Body of pancreas (tissue), 4 donors: ENCODE results near the gene PTPN7. TPM values are rescaled to one million over a fixed set of nuclear protein-coding genes. Genes with fewer than 3 reads are reported as not detected.

Experiments used
- ATAC-seq: fragments of 150-250 bp; one replicate; pipeline ENCODE4 v1.9.1; 2016
- DNase-seq, 4 donors: peaks; one replicate each; pipeline ENCODE4 v3.0.0-alpha.2; 2019
- H3K27ac ChIP-seq, 4 donors: fragments of 200-600 bp; sonication (generic); 1 replicate in 3 of 4; 2 replicates in 1 of 4; pipeline versions ENCODE4 v1.5.1 to v1.6.1; 2016 to 2019; ENCODE audit warnings: mild to moderate bottlenecking in 1 of 4, mixed read lengths in 1 of 4, moderate library complexity in 1 of 4
- H3K27me3 ChIP-seq, 2 donors: fragments of 200-600 bp; sonication (generic); one replicate each; pipeline ENCODE4 v1.6.0; 2016; ENCODE audit warnings: mild to moderate bottlenecking in 1 of 2
- H3K36me3 ChIP-seq, 2 donors: fragments of 200-600 bp; sonication (generic); replicated peaks in 1 of 2; 2 replicates each; pipeline ENCODE4 v1.5.1; 2016; ENCODE audit warnings: low read depth in 2 of 2; ENCODE audit not compliant: insufficient read depth in 1 of 2
- H3K4me1 ChIP-seq: fragments of 200-600 bp; sonication (generic); one replicate; pipeline ENCODE4 v1.6.0; 2016
- H3K4me3 ChIP-seq, 2 donors: fragments of 200-600 bp; sonication (generic); 1 replicate in 1 of 2; 2 replicates in 1 of 2; pipeline ENCODE4 v1.5.1; 2016 to 2019
- H3K9me3 ChIP-seq, 3 donors: fragments of 200-600 bp; sonication (generic); 1 replicate in 2 of 3; 2 replicates in 1 of 3; pipeline ENCODE4 v1.5.1; 2016
- POLR2A ChIP-seq, 3 donors: fragments of 450-650 bp; IDR thresholded peaks; one replicate each; pipeline ENCODE4 v1.6.1; 2016; ENCODE audit warnings: antibody characterized with exemption in 3 of 3, mild to moderate bottlenecking in 2 of 3
- WGBS, 2 donors: methylation state at CpG; one replicate each; pipeline ENCODE4 v1.1.5; 2017; 5-methylcytosine and 5-hydroxymethylcytosine counted together
- intact Hi-C: fragments of 100-400 bp; cut with DNase I; formaldehyde crosslinking; loops from one replicate; pipeline ENCODE4 v1.15.1; 2023
- total RNA-seq, 2 donors: library from RNA; depleted of rRNA; stranded (reverse); fragments of >200 nt; gene quantifications; one replicate each; pipeline ENCODE4 v1.1.0, GENCODE V29; 2016
- TF ChIP-seq, protein P1 (sequence below), 7 experiments: fragments of 450-650 bp in 4 of 7; fragments of 200-600 bp in 3 of 7; sonication (generic) in 3 of 7; IDR thresholded peaks; one replicate each; pipeline ENCODE4 v1.5.1; 2016 to 2019; ENCODE audit warnings: antibody characterized with exemption in 7 of 7

The PTPN7 gene
- total RNA-seq, 2 donors from 2014 or later, result 1.6 to 3.6 TPM

DNA sequence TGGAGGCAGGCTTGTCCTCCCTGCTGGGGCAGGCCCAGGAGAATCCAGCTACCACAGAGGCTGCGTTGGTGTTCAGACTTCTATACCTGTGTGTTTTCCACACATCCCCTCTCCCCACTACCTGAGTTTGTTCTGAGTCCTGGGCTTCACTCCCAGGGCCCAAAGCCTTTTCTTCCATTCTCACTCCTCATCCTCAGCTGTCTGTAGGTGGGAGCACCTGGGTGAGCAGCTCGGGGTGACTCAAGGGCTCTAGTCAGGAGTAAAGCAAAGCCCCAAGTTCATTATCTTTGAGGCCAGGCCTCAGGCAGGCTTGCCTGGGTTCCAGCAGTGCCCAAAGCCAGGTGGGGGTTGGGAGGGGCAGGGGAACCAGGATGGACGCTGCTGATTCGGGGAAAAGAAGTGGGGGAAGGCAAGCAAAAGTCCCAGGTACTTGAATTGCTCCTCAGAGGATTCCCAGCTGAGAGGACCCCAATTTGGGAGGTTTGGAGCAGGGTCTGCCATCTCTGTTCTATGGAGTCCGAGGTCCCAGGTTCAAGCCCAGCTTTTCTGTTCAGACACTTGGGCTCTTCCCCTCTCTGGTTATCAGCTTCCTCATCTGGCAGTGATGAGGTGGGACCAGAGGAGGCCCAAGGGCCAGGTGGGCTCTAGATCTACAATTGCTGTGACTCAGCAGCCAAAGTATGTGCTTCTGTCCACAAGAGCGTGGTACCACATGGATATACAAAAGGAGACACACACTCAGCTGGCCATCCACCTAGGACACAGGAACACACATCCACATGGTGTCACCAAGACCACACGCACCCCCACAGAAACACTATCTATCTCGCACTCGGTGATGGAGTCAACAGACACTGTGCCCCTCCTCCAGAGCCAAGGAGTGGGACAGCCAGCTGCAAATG lies 5.8 kb upstream of the PTPN7 start:
- DNase-seq, result no peak
- no peak overlapping the region for H3K27ac ChIP-seq
- intact Hi-C loops, result no loop called here

DNA sequence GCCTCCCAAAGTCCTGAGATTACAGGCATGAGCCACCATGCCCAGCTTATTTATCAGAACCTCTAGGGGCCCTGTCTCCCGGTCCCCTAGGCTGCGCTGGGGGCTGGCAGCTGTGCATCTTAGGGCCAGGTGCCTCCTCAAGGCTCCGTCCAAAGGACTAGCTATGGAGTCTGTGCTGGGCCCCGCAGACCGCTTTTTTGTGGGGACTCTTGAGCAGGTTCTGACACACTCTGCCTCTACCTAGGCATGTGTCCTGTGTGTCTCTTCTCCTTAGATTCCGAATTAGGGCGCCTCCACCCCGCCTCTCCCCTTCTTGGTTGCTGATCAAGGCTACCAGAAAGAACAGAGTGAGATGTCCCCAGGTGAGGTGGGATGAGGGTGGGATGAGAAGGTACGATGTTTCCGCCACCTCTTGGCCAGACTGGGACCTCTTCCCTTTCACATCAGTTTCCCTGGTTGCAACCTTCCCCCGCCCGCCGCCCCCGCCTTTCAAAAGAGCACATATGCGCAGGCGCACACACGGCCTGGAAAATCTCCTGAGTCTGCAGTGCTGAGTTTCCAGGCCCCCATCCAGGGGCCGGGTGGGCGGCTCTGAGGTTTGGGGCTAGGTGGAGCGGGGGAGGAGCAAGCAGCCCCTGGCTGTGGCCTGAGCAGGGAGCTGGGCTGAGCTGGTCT lies 5.0 kb upstream of the PTPN7 start:
- no peak for DNase-seq
- H3K27ac ChIP-seq, result no peak overlapping the region
- H3K9me3 ChIP-seq, result no peaks in the 10 kb centered on the region
- no peak for ATAC-seq
- no peaks in the 10 kb centered on the region for H3K36me3 ChIP-seq
- H3K4me1 ChIP-seq, result no peaks in the 10 kb centered on the region
- no peaks in the 10 kb centered on the region for H3K27me3 ChIP-seq
- H3K4me3 ChIP-seq, result no peak overlapping the region
- 83 to 88% methylated on average over 17 to 20 of the region's 20 CpGs for WGBS, 2 donors
- intact Hi-C loops, result no loop called here
- TF ChIP-seq, protein P1, sequence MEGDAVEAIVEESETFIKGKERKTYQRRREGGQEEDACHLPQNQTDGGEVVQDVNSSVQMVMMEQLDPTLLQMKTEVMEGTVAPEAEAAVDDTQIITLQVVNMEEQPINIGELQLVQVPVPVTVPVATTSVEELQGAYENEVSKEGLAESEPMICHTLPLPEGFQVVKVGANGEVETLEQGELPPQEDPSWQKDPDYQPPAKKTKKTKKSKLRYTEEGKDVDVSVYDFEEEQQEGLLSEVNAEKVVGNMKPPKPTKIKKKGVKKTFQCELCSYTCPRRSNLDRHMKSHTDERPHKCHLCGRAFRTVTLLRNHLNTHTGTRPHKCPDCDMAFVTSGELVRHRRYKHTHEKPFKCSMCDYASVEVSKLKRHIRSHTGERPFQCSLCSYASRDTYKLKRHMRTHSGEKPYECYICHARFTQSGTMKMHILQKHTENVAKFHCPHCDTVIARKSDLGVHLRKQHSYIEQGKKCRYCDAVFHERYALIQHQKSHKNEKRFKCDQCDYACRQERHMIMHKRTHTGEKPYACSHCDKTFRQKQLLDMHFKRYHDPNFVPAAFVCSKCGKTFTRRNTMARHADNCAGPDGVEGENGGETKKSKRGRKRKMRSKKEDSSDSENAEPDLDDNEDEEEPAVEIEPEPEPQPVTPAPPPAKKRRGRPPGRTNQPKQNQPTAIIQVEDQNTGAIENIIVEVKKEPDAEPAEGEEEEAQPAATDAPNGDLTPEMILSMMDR (IDR thresholded peaks at IDR 0.05), result no peak
- TF ChIP-seq POLR2A (IDR thresholded peaks at IDR 0.05), result no peak

More for the DNA sequence above, 5.8 kb upstream of the PTPN7 start:
- TF ChIP-seq POLR2A (IDR thresholded peaks at IDR 0.05), result no peak
- TF ChIP-seq, protein P1 (IDR thresholded peaks at IDR 0.05), result no peak
- WGBS, 2 donors, result 68 to 79% methylated on average over 7 to 8 of the region's 9 CpGs
- no peaks in the 10 kb centered on the region for H3K36me3 ChIP-seq
- H3K9me3 ChIP-seq, result no peaks in the 10 kb centered on the region
- H3K27me3 ChIP-seq, result no peaks in the 10 kb centered on the region
- H3K4me3 ChIP-seq, result no peak overlapping the region
- no peak for ATAC-seq
- H3K4me1 ChIP-seq, result no peaks in the 10 kb centered on the region

DNA sequence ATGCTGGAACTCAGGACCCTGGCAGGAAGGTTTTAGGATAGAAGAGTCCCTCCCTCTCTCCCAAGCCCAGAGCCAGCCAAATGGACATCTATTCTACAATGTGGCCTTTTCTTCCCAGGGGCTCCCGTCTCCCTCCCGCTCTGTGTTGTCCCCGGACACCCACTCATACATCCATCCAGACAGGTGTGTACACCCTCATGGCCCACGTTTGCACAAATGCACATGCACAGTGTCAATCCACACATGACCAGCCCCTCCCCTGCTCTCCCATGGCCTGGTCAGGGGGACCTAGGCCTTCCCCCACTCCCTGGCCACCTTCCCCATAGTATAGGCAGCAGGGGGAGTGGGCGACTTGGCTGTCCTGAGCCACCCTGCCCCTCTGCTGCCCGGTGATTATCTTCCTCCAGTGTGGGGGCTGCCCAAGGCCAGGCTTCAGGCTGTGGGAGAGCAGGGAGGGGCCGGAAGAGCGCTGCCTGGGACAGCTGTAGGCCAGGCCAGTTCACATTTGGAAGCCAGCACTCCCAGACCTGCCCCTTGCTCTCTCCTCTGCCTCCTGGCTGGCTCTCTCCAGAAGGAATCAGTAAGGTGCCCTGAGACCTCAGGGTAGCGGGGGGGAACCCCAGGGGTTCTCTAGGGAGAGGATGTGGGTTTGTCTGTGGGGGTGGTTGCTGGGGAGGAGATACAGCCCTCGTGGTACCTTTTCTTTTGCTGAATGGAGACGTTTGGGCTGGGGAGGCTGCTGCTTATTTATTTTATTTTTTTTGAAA lies 4.1 kb upstream of the PTPN7 start:
- Histone ChIP-seq H3K4me1 (no peaks in the 10 kb centered on the region), H3K27ac (no peak overlapping the region), H3K9me3 (no peaks in the 10 kb centered on the region), H3K36me3 (no peaks in the 10 kb centered on the region), H3K27me3 (no peaks in the 10 kb centered on the region), H3K4me3 (no peak overlapping the region)
- WGBS, 2 donors, result 58 to 60% methylated on average over 8 to 11 of the region's 11 CpGs
- no peak for DNase-seq
- TF ChIP-seq, protein P1 (IDR thresholded peaks at IDR 0.05), result no peak
- no peak for TF ChIP-seq POLR2A (IDR thresholded peaks at IDR 0.05)
- intact Hi-C loops, result no loop called here
- no peak for ATAC-seq

DNA sequence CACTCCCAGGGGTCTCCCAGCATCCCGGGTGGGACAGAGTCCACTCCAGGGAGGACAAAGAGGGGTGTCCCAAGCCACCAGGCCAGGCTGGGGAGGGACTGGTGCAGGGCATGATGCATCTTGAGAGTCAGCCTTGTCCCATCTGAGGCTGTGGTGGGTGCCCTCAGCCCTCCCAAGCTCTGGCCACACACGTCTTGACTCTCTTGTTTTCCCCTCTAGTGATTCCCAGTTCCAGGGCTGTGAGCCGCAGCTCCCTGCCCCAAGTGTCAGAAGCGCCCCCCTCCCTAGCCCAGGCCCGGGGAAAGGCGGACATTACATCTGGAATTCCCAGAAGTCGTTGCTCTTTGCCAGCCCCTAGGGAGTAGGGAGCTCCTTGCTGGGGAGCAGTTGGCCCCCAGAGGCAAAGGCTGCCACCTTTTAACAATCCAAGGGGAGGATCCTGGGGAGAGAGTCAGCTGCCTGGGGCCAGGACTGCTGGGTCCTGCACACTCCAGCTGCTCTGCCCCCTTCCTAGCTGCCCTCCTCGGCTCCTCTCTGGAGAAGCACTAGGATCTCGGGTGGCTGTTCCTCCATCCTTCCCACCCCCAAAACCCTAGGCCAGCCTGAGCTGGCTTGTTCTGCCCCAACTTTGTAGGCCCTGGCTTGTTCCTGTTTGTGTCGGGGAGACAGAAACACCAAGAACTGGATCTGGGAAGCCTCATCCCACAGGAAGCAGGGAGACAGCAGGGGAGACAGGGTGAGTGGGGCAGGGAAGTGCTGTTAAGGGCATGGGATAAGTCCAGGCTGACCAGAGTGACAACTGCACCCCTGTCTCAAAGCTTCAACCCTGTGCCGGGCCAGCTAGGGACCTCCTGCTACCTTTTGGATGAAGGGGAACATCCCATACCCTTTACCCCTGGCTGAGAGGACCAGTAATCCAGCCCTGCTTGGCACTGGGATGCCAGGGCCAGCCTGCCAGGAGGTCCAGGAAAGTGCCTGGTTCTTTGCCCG lies 3.2 kb upstream of the PTPN7 start:
- Histone ChIP-seq H3K27me3 (no peaks in the 10 kb centered on the region), H3K27ac (no peak overlapping the region), H3K4me1 (no peaks in the 10 kb centered on the region), H3K4me3 (no peak overlapping the region), H3K9me3 (no peaks in the 10 kb centered on the region), H3K36me3 (no peaks in the 10 kb centered on the region)
- WGBS, 2 donors, result 67 to 75% methylated on average over 11 of the region's 12 CpGs
- ATAC-seq, result no peak
- DNase-seq, result no peak
- no peak for TF ChIP-seq POLR2A (IDR thresholded peaks at IDR 0.05)
- TF ChIP-seq, protein P1 (IDR thresholded peaks at IDR 0.05), result no peak
- intact Hi-C loops, result no loop called here
